Bronchial epithelial cell (primary cell): ENCODE measurements around the gene MRPL20. TPM values are rescaled to one million over a fixed set of nuclear protein-coding genes. Genes with fewer than 3 reads are reported as not detected.

Experiments used
- DNase-seq: peaks from one replicate; pipeline ENCODE4 v3.0.0-alpha.2; 2010; ENCODE audit warnings: low read depth
- FAIRE-seq: peaks from 2 replicates; lab custom pipeline; 2011; peaks lifted over from hg19 to GRCh38; lab: Jason Lieb, UNC
- H3K27me3 ChIP-seq: 2 replicates; pipeline ENCODE4 v1.5.1; 2011; ENCODE audit warnings: low read length; ENCODE audit not compliant: control insufficient read depth, insufficient read depth
- H3K36me3 ChIP-seq: 2 replicates; pipeline ENCODE4 v1.5.1; 2011; ENCODE audit warnings: low read length; ENCODE audit not compliant: control insufficient read depth, insufficient read depth
- H3K4me3 ChIP-seq: 2 replicates; pipeline ENCODE4 v1.5.1; 2011; ENCODE audit warnings: mild to moderate bottlenecking, low read depth, low read length, control low read depth
- total RNA-seq: library from RNA; depleted of rRNA; stranded (reverse); fragments of >200 nt; gene quantifications from 2 replicates; pipeline ENCODE4 v1.2.1, GENCODE V29; 2014
- TF ChIP-seq, protein P1 (sequence below): IDR thresholded peaks from 2 replicates; pipeline ENCODE4 v1.5.1; 2011; ENCODE audit warnings: mild to moderate bottlenecking, moderate library complexity, low read length, control low read depth, inconsistent platforms; ENCODE audit not compliant: insufficient read depth, severe bottlenecking

The MRPL20 gene
- total RNA-seq, 1 donor from 2014 or later, result 46.3 TPM

DNA sequence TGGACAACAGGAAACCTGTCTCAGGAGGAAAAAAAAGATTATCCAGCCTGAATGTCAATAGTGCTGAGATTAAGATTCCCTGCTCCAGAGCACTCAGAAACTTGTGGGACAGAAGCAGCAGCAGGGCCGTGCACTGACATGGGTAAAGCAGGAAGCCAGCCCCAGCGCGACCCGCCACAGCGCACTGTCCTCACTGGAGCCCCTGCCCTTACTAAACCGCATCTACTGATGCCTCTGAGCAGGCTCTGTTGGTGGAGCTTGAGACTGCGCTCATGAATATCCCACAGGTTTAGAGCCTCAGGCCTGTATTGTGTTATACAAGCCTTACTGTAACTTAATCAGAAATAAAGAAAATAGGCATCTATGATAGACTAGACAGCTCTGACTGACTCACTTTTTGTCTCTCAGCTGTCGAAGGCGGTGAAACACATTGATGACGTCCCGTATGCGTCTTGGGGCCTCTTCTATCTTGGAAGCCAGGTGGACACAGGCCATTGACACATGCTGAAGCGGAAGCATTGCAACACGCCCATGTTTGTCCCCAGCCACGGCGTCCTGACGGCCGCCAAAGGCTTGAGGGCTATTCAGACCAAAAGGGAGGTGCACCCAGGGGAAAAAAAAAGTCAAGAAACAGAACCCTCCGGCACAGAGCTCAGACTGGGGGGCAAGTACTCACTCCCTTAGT is 9.1 kb downstream of the MRPL20 start:
- DNase-seq (peak; percentile 55), FAIRE-seq (no peak)
- Histone ChIP-seq H3K36me3 (peaks cover 41% of the 10 kb centered on the region), H3K27me3 (no peaks in the 10 kb centered on the region), H3K4me3 (peak overlapping the region; percentile 92)
- TF ChIP-seq, protein P1, sequence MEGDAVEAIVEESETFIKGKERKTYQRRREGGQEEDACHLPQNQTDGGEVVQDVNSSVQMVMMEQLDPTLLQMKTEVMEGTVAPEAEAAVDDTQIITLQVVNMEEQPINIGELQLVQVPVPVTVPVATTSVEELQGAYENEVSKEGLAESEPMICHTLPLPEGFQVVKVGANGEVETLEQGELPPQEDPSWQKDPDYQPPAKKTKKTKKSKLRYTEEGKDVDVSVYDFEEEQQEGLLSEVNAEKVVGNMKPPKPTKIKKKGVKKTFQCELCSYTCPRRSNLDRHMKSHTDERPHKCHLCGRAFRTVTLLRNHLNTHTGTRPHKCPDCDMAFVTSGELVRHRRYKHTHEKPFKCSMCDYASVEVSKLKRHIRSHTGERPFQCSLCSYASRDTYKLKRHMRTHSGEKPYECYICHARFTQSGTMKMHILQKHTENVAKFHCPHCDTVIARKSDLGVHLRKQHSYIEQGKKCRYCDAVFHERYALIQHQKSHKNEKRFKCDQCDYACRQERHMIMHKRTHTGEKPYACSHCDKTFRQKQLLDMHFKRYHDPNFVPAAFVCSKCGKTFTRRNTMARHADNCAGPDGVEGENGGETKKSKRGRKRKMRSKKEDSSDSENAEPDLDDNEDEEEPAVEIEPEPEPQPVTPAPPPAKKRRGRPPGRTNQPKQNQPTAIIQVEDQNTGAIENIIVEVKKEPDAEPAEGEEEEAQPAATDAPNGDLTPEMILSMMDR, result no peak

DNA sequence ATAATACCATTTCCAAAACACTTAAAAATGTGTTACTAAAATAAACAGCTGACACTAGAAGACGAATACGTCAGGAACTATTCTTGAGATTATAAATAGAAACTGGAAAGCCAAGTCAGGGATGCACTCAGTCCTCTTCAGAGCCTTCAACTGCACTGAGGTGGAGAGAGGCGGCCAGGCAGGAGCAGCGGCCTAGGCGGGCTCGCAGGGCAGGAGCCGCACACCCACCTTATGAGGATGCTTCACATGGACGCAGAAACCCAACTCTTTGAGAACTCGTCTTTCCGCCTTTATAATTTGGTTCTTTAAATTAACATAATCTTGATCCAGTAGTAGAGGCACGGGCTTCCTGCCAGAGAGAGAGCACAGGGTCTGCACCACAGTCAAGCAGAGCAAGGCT is 11.9 kb downstream of the MRPL20 start:
- TF ChIP-seq, protein P1, result no peak
- no peak for DNase-seq
- FAIRE-seq, result no peak
- H3K27me3 ChIP-seq, result no peaks in the 10 kb centered on the region
- H3K36me3 ChIP-seq, result peaks cover 43% of the 10 kb centered on the region
- no peak overlapping the region for H3K4me3 ChIP-seq

DNA sequence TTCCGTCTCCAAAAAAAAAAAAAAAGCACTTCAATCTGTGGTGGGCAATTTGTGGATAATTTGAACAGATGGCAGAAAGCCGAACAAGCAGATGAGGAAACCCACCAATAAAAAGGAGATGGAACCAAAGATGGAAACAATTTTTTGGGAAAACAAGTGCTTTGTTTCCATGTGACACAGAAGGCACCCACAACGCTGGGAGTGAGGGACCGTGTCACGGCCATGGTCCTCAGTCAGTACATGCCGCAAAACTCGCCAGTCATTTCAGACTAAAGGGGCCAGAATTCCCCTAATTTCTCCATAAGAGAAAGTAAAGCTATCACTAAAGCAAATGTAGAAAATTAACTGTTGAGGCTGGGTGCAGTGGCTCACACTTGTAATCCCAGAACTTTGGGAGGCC is 13.0 kb downstream of the MRPL20 start:
- Histone ChIP-seq H3K4me3 (no peak overlapping the region), H3K36me3 (peaks cover 49% of the 10 kb centered on the region), H3K27me3 (no peaks in the 10 kb centered on the region)
- DNase-seq (no peak), FAIRE-seq (no peak)
- TF ChIP-seq, protein P1, result no peak

DNA sequence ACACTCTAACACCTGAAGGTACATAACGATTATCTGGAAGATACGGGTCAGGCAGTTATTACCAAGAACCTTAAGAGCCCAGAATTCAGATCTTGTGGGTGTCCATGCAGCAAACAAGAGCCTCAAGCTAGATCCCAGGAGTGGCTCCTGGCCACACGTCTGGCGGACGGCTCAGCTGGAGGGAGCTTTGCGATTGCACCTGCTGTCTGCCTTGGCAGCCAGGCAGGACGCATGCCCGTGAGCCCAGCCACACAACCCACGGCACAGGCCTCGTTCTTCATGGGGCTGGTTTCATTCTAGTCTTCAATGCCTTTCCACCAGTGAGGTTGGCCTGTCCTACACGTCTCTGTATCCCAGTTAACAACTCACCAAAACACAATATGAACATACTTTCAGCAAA is 13.7 kb downstream of the MRPL20 start:
- FAIRE-seq, result no peak

DNA sequence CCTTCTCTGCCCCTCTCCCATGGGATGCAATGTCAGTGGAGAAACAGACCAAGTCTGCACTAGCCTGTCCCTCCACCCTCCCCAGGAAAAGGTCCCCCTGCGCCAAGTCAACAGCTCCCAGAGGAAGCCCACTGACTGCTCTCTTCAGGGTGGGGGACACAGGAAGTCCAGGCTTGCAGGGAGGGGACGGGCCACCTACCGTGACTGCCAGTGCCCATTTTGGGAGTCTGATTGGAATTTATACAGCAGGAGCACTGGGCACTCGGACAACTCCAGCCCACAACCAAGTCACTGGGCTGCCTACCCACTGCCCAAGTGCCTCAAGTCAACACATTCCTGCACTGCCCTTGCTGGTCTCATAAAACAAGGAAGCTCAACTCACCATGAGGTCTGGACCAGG is 14.1 kb downstream of the MRPL20 start:
- FAIRE-seq, result no peak
- no peak for DNase-seq
- Histone ChIP-seq H3K4me3 (no peak overlapping the region), H3K27me3 (no peaks in the 10 kb centered on the region), H3K36me3 (peaks cover 48% of the 10 kb centered on the region)
- TF ChIP-seq, protein P1, result no peak

More for the DNA sequence above, 13.7 kb downstream of the MRPL20 start:
- Histone ChIP-seq H3K27me3 (no peaks in the 10 kb centered on the region), H3K36me3 (peaks cover 50% of the 10 kb centered on the region), H3K4me3 (no peak overlapping the region)
- TF ChIP-seq, protein P1, result no peak
- no peak for DNase-seq

DNA sequence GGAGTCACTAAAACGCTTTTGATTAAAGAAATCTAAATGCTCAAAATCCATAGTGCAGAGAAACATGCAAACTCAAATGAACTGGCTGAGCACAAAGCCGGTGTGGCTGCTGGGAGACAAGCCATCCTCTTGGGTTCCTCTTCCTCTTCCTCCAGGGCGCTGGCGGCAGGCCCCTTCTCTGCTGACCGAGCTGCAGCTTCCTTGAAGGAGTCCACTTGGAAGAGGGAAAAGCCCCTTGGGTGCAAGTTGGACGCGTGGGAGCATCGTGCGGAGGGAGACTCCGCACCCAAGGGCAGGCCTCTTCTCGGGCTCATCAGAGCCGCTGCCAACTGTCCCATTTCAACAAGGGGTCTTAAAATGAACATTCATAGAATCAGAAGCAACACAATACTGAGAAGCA is 15.9 kb downstream of the MRPL20 start:
- TF ChIP-seq, protein P1, result no peak
- DNase-seq (no peak), FAIRE-seq (no peak)
- H3K36me3 ChIP-seq, result peaks cover 51% of the 10 kb centered on the region
- no peak overlapping the region for H3K4me3 ChIP-seq
- H3K27me3 ChIP-seq, result no peaks in the 10 kb centered on the region
